Stimulated activated memory B cell treated with anti-CD40 and anti-IgM and Interleukin-4, amounts not matched to agents 10 μg/mL and 1 μg/mL and 100 μg/mL, for 72 hours (primary cell): Measurements from ENCODE around the gene HM13.
A peak's percentile ranks its signal among the peaks of the same experiment; 100 is the strongest.
"Not testable (repeated sequence)": the region's sequence is repeated elsewhere in the genome, so short reads cannot be mapped to it uniquely, and the experiment has no call there.

Experiments used
- ATAC-seq: fragments of 150-1000 bp; cut with Tn5 transposase; 2 replicates; pipeline ENCODE4 v1.10.0; 2021
- H3K27ac Mint-ChIP-seq: one replicate; pipeline ENCODE4 v1.8.0; 2022; ENCODE audit warnings: mild to moderate bottlenecking, mixed read lengths
- H3K27me3 Mint-ChIP-seq: one replicate; pipeline ENCODE4 v1.8.0; 2022; ENCODE audit warnings: mixed read lengths
- H3K36me3 Mint-ChIP-seq: one replicate; pipeline ENCODE4 v1.8.0; 2022; ENCODE audit warnings: mixed read lengths
- H3K4me1 Mint-ChIP-seq: one replicate; pipeline ENCODE4 v1.8.0; 2022; ENCODE audit warnings: mixed read lengths
- H3K4me3 Mint-ChIP-seq: one replicate; pipeline ENCODE4 v1.8.0; 2022; ENCODE audit warnings: mild to moderate bottlenecking, moderate library complexity, mixed read lengths
- H3K9me3 Mint-ChIP-seq: one replicate; pipeline ENCODE4 v1.8.0; 2022; ENCODE audit warnings: mixed read lengths

The HM13 gene

GRCh38 chr20:31596831-31597480, 82.7 kb downstream of the HM13 start:
- peaks cover 54% of the 10 kb centered on the region for H3K27me3 Mint-ChIP-seq
- H3K36me3 Mint-ChIP-seq = no peaks in the 10 kb centered on the region
- no peak overlapping the region for H3K27ac Mint-ChIP-seq
- H3K9me3 Mint-ChIP-seq = no peaks in the 10 kb centered on the region
- H3K4me3 Mint-ChIP-seq = no peak overlapping the region
- peaks cover 6% of the 10 kb centered on the region for H3K4me1 Mint-ChIP-seq
- ATAC-seq = no peak

DNA sequence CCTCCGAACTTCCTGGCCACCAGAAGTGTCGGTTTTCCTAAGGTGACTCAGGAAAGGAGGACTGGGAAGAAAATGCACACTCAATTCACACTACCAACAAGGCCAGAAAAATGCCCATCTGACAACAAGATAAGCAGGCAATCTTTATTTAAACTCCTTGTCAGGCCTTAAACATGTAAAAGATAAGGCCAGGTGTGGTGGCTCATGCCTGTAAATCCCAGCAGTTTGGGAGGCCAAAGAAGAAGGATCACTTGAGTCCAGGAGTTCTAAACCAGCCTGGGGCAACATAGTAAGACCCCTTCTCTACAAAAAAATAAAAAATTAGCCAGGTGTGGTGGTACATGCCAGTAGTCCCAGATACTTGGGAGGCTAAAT, 83.2 kb downstream of the HM13 start:
- no peaks in the 10 kb centered on the region for H3K36me3 Mint-ChIP-seq
- H3K4me1 Mint-ChIP-seq = peaks cover 7% of the 10 kb centered on the region
- no peak for ATAC-seq
- H3K4me3 Mint-ChIP-seq = no peak overlapping the region
- peaks cover 59% of the 10 kb centered on the region for H3K27me3 Mint-ChIP-seq
- H3K9me3 Mint-ChIP-seq = no peaks in the 10 kb centered on the region
- no peak overlapping the region for H3K27ac Mint-ChIP-seq

DNA sequence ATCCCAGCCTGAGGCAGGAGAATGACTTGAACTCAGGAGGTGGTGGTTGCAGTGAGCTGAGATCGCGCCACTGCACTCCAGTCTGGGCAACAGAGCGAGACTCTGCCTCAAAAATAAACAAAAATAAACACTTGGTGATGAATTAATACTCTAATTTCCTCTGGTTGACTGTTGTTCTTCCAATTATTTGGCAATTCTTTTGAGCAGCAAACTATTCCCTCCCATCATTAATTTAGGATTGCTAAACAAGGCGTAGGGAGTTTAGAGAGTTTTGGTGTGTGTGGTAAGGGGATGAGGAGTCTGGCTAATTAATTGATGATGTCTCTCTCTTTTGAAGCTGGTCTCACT, 88.2 kb downstream of the HM13 start:
- Mint-ChIP-seq H3K9me3 (no peaks in the 10 kb centered on the region), H3K4me1 (peaks cover 35% of the 10 kb centered on the region), H3K36me3 (no peaks in the 10 kb centered on the region), H3K27ac (peak overlapping the region; percentile 52), H3K27me3 (peaks cover 57% of the 10 kb centered on the region), H3K4me3 (no peak overlapping the region)
- no peak for ATAC-seq

- Mint-ChIP-seq H3K4me1 (peaks cover 35% of the 10 kb centered on the region), H3K36me3 (no peaks in the 10 kb centered on the region), H3K9me3 (no peaks in the 10 kb centered on the region), H3K4me3 (peak overlapping the region; percentile 30), H3K27me3 (peaks cover 62% of the 10 kb centered on the region), H3K27ac (peak overlapping the region; percentile 52)
- peak; percentile 74 for ATAC-seq
Observed at GRCh38 chr20:31602779-31603441, 88.7 kb downstream of the HM13 start.

GRCh38 chr20:31603822-31604566, 89.8 kb downstream of the HM13 start:
- Mint-ChIP-seq H3K27ac (no peak overlapping the region), H3K4me3 (peak overlapping the region; percentile 96), H3K4me1 (peaks cover 35% of the 10 kb centered on the region), H3K9me3 (no peaks in the 10 kb centered on the region), H3K27me3 (peaks cover 67% of the 10 kb centered on the region), H3K36me3 (no peaks in the 10 kb centered on the region)
- ATAC-seq = peak; percentile 81

DNA sequence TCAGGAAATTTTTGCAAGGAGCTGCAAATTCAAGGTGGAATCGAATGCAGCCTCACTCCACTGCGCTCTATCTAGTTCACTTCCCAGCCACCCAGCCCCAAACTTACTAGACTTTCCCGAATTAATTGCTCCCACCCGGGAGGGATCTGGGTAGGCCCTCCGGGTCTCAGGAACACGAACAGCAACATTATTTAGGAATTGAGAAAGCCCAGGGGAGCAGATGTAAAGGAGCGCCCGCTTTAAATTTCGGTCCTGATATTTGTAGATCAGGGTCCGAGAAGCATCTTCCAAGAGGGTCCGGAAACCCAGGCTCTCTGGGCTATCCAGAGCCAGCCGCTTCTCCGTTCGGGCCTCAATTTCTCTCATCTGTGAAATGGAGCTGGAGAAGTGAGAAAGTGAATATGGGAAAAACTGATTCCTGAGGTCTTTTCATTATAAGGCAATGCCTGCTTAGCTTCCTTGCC, 90.4 kb downstream of the HM13 start:
- no peaks in the 10 kb centered on the region for H3K36me3 Mint-ChIP-seq
- H3K27ac Mint-ChIP-seq = no peak overlapping the region
- peak overlapping the region; percentile 96 for H3K4me3 Mint-ChIP-seq
- peak; percentile 3 for ATAC-seq
- peaks cover 67% of the 10 kb centered on the region for H3K27me3 Mint-ChIP-seq
- peaks cover 35% of the 10 kb centered on the region for H3K4me1 Mint-ChIP-seq
- no peaks in the 10 kb centered on the region for H3K9me3 Mint-ChIP-seq

DNA sequence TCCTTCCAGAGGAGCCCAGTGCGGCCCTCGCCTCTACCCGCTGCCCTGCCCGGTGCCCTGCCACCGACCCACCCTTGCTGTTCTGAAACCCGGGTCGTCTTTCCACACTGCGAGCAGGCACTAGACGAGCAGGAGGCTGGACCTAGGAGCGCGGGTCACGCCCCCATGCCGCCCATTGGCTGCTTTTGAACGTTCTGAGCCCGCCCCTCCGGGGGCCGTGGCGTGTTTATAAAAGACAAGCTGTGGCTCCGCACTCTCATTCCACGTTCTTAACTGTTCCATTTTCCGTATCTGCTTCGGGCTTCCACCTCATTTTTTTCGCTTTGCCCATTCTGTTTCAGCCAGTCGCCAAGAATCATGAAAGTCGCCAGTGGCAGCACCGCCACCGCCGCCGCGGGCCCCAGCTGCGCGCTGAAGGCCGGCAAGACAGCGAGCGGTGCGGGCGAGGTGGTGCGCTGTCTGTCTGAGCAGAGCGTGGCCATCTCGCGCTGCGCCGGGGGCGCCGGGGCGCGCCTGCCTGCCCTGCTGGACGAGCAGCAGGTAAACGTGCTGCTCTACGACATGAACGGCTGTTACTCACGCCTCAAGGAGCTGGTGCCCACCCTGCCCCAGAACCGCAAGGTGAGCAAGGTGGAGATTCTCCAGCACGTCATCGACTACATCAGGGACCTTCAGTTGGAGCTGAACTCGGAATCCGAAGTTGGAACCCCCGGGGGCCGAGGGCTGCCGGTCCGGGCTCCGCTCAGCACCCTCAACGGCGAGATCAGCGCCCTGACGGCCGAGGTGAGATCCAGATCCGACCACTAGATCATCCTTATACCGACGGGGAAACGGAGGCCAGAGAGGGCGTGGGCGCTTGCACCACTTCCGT, 91.0 kb downstream of the HM13 start, which contains the start of gene ID1:
Gene ID1 (plus strand): TSS at position 259 of the 871 bp plus-strand sequence. CDS start 99 bp downstream, at position 358.
- Mint-ChIP-seq H3K36me3 (no peaks in the 10 kb centered on the region), H3K4me1 (peaks cover 35% of the 10 kb centered on the region), H3K27me3 (peaks cover 61% of the 10 kb centered on the region), H3K9me3 (no peaks in the 10 kb centered on the region), H3K4me3 (peak within 1 kb of the TSS; percentile 96), H3K27ac (peak within 1 kb of the TSS; percentile 37)
- ATAC-seq = peak; percentile 95

DNA sequence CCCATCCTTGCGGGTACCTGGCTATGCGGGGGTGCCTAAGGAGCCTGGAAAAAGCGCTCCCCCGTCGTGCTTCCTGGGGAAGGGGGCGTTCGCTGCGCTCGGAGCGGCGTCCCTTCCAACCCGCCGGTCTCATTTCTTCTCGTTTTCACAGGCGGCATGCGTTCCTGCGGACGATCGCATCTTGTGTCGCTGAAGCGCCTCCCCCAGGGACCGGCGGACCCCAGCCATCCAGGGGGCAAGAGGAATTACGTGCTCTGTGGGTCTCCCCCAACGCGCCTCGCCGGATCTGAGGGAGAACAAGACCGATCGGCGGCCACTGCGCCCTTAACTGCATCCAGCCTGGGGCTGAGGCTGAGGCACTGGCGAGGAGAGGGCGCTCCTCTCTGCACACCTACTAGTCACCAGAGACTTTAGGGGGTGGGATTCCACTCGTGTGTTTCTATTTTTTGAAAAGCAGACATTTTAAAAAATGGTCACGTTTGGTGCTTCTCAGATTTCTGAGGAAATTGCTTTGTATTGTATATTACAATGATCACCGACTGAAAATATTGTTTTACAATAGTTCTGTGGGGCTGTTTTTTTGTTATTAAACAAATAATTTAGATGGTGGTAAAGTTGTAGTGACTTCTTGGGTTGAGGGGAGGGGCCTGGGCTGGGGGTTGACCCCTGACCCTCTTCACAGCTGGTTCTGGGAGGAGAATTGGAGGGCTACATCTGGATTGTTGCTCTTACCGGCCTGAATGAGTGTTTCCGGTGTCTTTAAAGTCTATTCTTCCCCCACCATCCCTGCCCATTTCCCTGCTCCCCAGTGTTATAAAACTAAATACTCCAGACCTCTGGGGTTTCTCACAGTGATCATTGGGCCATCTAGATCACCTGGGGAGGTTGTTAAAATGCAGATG, 91.9 kb downstream of the HM13 start:
- H3K27me3 Mint-ChIP-seq = peaks cover 52% of the 10 kb centered on the region
- H3K9me3 Mint-ChIP-seq = no peaks in the 10 kb centered on the region
- no peaks in the 10 kb centered on the region for H3K36me3 Mint-ChIP-seq
- H3K27ac Mint-ChIP-seq = peak overlapping the region; percentile 37
- H3K4me1 Mint-ChIP-seq = peaks cover 35% of the 10 kb centered on the region
- ATAC-seq = no peak
- H3K4me3 Mint-ChIP-seq = peak overlapping the region; percentile 96

DNA sequence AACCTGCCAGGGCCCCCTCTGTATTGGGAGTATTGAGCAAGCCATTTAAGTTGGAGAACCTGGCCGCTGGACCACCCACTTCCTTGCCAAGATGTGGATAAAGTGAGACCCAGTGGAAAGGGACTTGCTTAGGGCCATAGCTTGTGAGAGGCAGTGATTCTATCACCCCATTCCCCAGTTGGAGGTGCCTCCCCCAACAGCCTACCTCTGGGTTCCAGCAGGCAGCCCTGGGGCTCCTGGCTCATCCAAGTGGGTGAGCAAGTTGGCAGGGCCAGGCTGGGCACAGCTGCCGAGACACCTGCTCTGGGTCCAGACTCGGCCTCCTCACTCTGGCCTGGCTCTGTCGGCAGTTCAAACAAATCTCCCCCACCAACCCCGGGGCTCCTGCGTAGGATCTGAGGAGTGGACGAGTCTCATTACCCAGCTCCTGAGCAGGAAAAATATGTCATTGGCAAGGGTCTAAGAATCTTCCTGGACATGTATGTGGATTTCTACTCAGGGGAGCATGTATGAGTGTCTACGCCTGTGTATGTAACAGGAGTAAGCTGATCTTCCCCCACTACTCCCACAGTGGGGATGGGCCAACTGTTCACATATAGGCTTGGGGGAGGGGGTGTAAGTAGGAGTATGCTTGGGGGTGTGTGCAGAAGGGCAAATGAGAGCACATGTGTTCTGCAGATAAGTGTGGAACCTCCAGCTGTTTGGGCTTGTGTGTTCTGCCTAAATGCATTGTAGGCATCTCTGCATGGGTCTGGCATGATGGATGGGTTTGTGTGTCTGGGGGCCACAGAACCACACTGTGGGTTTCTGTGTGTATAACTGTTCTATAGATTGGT, 92.8 kb downstream of the HM13 start:
- no peak for ATAC-seq
- Mint-ChIP-seq H3K9me3 (no peaks in the 10 kb centered on the region), H3K4me1 (peaks cover 35% of the 10 kb centered on the region), H3K4me3 (no peak overlapping the region), H3K27me3 (peaks cover 46% of the 10 kb centered on the region), H3K27ac (no peak overlapping the region), H3K36me3 (no peaks in the 10 kb centered on the region)

GRCh38 chr20:31607640-31608250, 93.5 kb downstream of the HM13 start:
- H3K27ac Mint-ChIP-seq = no peak overlapping the region
- no peaks in the 10 kb centered on the region for H3K36me3 Mint-ChIP-seq
- H3K9me3 Mint-ChIP-seq = no peaks in the 10 kb centered on the region
- no peak for ATAC-seq
- no peak overlapping the region for H3K4me3 Mint-ChIP-seq
- peaks cover 39% of the 10 kb centered on the region for H3K27me3 Mint-ChIP-seq
- peaks cover 35% of the 10 kb centered on the region for H3K4me1 Mint-ChIP-seq

DNA sequence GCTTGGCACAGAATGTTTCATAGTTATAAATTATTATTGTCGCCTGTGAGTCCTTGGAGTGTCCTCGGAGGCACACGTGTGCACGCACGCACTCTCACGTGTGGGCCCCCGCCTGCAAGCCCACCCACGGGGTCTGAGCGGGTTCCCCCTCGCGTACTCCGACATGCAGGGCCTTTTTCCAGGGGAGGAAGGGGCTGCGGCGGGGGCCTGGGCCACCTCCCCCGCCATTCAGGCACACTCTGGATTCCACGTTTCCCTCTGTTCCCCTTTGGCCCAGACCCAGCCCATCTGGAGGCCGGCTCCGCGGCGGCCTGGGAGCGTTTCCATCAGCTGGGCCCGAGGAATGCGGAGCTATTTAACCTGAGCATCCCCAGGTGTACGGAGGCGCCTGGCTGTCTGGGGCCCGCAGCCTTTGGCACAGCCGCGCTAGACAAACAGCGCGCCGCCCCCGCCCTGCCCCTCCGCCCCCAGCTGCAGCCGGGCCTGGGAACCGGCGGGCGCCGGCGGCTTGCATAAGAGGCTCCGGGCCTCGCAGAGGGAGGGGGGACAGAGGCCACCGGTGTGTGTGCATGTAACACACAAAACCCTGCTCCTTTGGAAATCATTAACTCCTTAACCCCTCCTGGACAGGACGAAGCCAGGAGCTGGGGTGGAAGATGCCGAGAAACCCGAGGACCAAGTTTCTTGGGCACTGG, 94.2 kb downstream of the HM13 start:
- H3K36me3 Mint-ChIP-seq = no peaks in the 10 kb centered on the region
- H3K4me3 Mint-ChIP-seq = no peak overlapping the region
- no peak for ATAC-seq
- no peak overlapping the region for H3K27ac Mint-ChIP-seq
- peaks cover 37% of the 10 kb centered on the region for H3K4me1 Mint-ChIP-seq
- no peaks in the 10 kb centered on the region for H3K9me3 Mint-ChIP-seq
- H3K27me3 Mint-ChIP-seq = peaks cover 33% of the 10 kb centered on the region

- not testable (repeated sequence) for H3K27ac Mint-ChIP-seq, H3K4me3 Mint-ChIP-seq, ATAC-seq, H3K9me3 Mint-ChIP-seq, H3K36me3 Mint-ChIP-seq
- Mint-ChIP-seq H3K27me3 (peaks cover 11% of the 10 kb centered on the region), H3K4me1 (peaks cover 13% of the 10 kb centered on the region)
Observed at GRCh38 chr20:31612271-31612640, 98.0 kb downstream of the HM13 start.

- H3K36me3 Mint-ChIP-seq = no peaks in the 10 kb centered on the region
- H3K27me3 Mint-ChIP-seq = no peaks in the 10 kb centered on the region
- H3K27ac Mint-ChIP-seq = no peak overlapping the region
- peaks cover 17% of the 10 kb centered on the region for H3K4me1 Mint-ChIP-seq
- no peaks in the 10 kb centered on the region for H3K9me3 Mint-ChIP-seq
- ATAC-seq = no peak
- no peak overlapping the region for H3K4me3 Mint-ChIP-seq
Observed at GRCh38 chr20:31615416-31615815, 101.2 kb downstream of the HM13 start.
